A549 (cell line): ENCODE data around the gene SSNA1. TPM values are rescaled to one million over a fixed set of nuclear protein-coding genes. Genes with fewer than 3 reads are reported as not detected.

Experiments used
- ATAC-seq, 2 experiments: fragments of 200-7000 bp in 1 of 2; fragments of >200 bp in 1 of 2; cut with Nextera tagmentation in 1 of 2; cut with Tn5 transposase in 1 of 2; 3 replicates each; pipeline versions ENCODE4 v1.8.0 to v1.9.1; 2018 to 2020; ENCODE audit warnings: mild to moderate bottlenecking in 1 of 2, moderate library complexity in 1 of 2
- CTCF ChIA-PET: fragments of 300-600 bp; sonication (Branson Sonifier 250); formaldehyde crosslinking; extraction: SDS; loops from one replicate; lab custom pipeline; 2021; ENCODE audit warnings: antibody characterized with exemption, inconsistent platforms; lab: Yijun Ruan, JAX
- POLR2A ChIA-PET: fragments of 350-600 bp; formaldehyde crosslinking; extraction: SDS; loops from one replicate; lab custom pipeline; 2021; ENCODE audit warnings: antibody characterized with exemption, inconsistent platforms; lab: Yijun Ruan, JAX
- DNase-seq, 2 experiments: peaks; one replicate each; pipeline versions ENCODE4 v3.0.0 to v3.0.0-alpha.2; 2011 to 2016; ENCODE audit warnings: low read depth in 1 of 2, low spot score in 1 of 2
- FAIRE-seq: peaks from 2 replicates; lab custom pipeline; 2011; peaks lifted over from hg19 to GRCh38; lab: Jason Lieb, UNC
- H3K27ac ChIP-seq, 2 experiments: fragments of >200 bp; sonication (Bioruptor Twin); formaldehyde crosslinking; 3 replicates each; pipeline ENCODE4 v1.5.1; 2016 to 2017
- H3K4me1 ChIP-seq: fragments of >200 bp; sonication (Bioruptor Twin); formaldehyde crosslinking; 3 replicates; pipeline ENCODE4 v1.6.1; 2016
- H3K4me2 ChIP-seq: fragments of >200 bp; sonication (Bioruptor Twin); formaldehyde crosslinking; 3 replicates; pipeline ENCODE4 v1.6.1; 2016
- H3K4me3 ChIP-seq: fragments of >200 bp; sonication (Bioruptor Twin); formaldehyde crosslinking; 3 replicates; pipeline ENCODE4 v1.5.1; 2016
- H3K9me3 ChIP-seq: fragments of >200 bp; sonication (Bioruptor Twin); formaldehyde crosslinking; 3 replicates; pipeline ENCODE4 v1.6.1; 2016
- BHLHE40 ChIP-seq: IDR thresholded peaks from 2 replicates; pipeline ENCODE4 v1.6.1; 2012; ENCODE audit warnings: low read depth, low read length, inconsistent platforms
- CBX2 ChIP-seq: fragments of 200-600 bp; sonication (generic); IDR thresholded peaks from 2 replicates; pipeline ENCODE4 v1.6.1; 2016; ENCODE audit warnings: low read depth, mild to moderate bottlenecking, borderline replicate concordance
- CEBPB ChIP-seq, 2 experiments: fragments of >200 bp in 1 of 2; sonication (Bioruptor Twin) in 1 of 2; formaldehyde crosslinking in 1 of 2; IDR thresholded peaks; 2 replicates each; pipeline ENCODE4 v1.6.1; 2012 to 2016
- CHD2 ChIP-seq: fragments of 150-350 bp; IDR thresholded peaks from 2 replicates; pipeline ENCODE4 v1.6.1; 2014; ENCODE audit warnings: low read length; ENCODE audit not compliant: partially characterized antibody
- EHF ChIP-seq: fragments of 250-450 bp; sonication (Bioruptor Pico); IDR thresholded peaks from 2 replicates; pipeline ENCODE4 v1.5.0; 2020; ENCODE audit warnings: mild to moderate bottlenecking
- EHMT2 ChIP-seq: fragments of 200-600 bp; sonication (generic); IDR thresholded peaks from 2 replicates; pipeline ENCODE4 v1.6.1; 2016; ENCODE audit warnings: antibody characterized with exemption, low read depth, mild to moderate bottlenecking, moderate library complexity
- ESRRA ChIP-seq: fragments of 150-350 bp; IDR thresholded peaks from 2 replicates; pipeline ENCODE4 v1.6.1; 2014; ENCODE audit warnings: mild to moderate bottlenecking, low read length, borderline replicate concordance
- FOXS1 ChIP-seq: fragments of 250-450 bp; sonication (Bioruptor Pico); IDR thresholded peaks from 2 replicates; pipeline ENCODE4 v1.5.0; 2020; ENCODE audit warnings: mild to moderate bottlenecking, moderate library complexity
- GATA3 ChIP-seq: IDR thresholded peaks from 2 replicates; pipeline ENCODE4 v1.6.1; 2012; ENCODE audit warnings: borderline replicate concordance
- HDAC2 ChIP-seq: fragments of 200-600 bp; sonication (generic); IDR thresholded peaks from 2 replicates; pipeline ENCODE4 v1.6.1; 2016
- HEYL ChIP-seq: fragments of 250-450 bp; sonication (Bioruptor Pico); IDR thresholded peaks from 2 replicates; pipeline ENCODE4 v1.8.0; 2021; ENCODE audit warnings: mild to moderate bottlenecking, moderate library complexity
- HOXB5 ChIP-seq: fragments of 250-450 bp; sonication (Bioruptor Pico); IDR thresholded peaks from 2 replicates; pipeline ENCODE4 v1.5.0; 2020; ENCODE audit warnings: mild to moderate bottlenecking, moderate library complexity
- JUNB ChIP-seq: fragments of >200 bp; sonication (Bioruptor Twin); formaldehyde crosslinking; IDR thresholded peaks from 2 replicates; pipeline ENCODE4 v1.6.1; 2016
- MAFK ChIP-seq: fragments of 450-650 bp; IDR thresholded peaks from 2 replicates; pipeline ENCODE4 v1.6.1; 2014; ENCODE audit not compliant: partially characterized antibody
- MAX ChIP-seq: IDR thresholded peaks from 2 replicates; pipeline ENCODE4 v1.6.1; 2012
- NPAS2 ChIP-seq: fragments of 250-450 bp; sonication (Bioruptor Pico); IDR thresholded peaks from 2 replicates; pipeline ENCODE4 v1.8.0; 2022; ENCODE audit warnings: mild to moderate bottlenecking, moderate library complexity, borderline replicate concordance
- PBX3 ChIP-seq: IDR thresholded peaks from 2 replicates; pipeline ENCODE4 v1.6.1; 2012
- PHF8 ChIP-seq: fragments of 200-600 bp; sonication (generic); IDR thresholded peaks from 2 replicates; pipeline ENCODE4 v1.6.1; 2016; ENCODE audit warnings: low read depth, mild to moderate bottlenecking, antibody characterized with exemption, moderate library complexity, borderline replicate concordance
- POLR2AphosphoS2 ChIP-seq: conservative IDR thresholded peaks from 2 replicates; pipeline ENCODE4 v1.6.1; 2012; ENCODE audit warnings: low read length, improper control_type of control experiment, inconsistent platforms
- RAD21 ChIP-seq, 2 experiments: fragments of >200 bp in 1 of 2; sonication (Bioruptor Twin) in 1 of 2; formaldehyde crosslinking in 1 of 2; IDR thresholded peaks in 1 of 2; conservative IDR thresholded peaks in 1 of 2; 2 replicates in 1 of 2; 3 replicates in 1 of 2; pipeline ENCODE4 v1.6.1; 2012 to 2018; ENCODE audit warnings: inconsistent platforms in 1 of 2
- RARB ChIP-seq: fragments of 250-450 bp; sonication (Bioruptor Pico); IDR thresholded peaks from 2 replicates; pipeline ENCODE4 v1.8.0; 2021; ENCODE audit warnings: mild to moderate bottlenecking, moderate library complexity
- RCOR1 ChIP-seq: fragments of 150-350 bp; IDR thresholded peaks from 2 replicates; pipeline ENCODE4 v1.6.1; 2014; ENCODE audit warnings: antibody characterized with exemption, low read length, low read depth
- RFX5 ChIP-seq: fragments of 450-650 bp; IDR thresholded peaks from 2 replicates; pipeline ENCODE4 v1.7.1; 2014; ENCODE audit warnings: antibody characterized with exemption, mild to moderate bottlenecking, moderate library complexity
- RNF2 ChIP-seq: fragments of 200-600 bp; sonication (generic); IDR thresholded peaks from 2 replicates; pipeline ENCODE4 v1.6.1; 2016; ENCODE audit warnings: low read depth, mild to moderate bottlenecking, antibody characterized with exemption, moderate library complexity, borderline replicate concordance
- ZNF302 ChIP-seq: fragments of 250-450 bp; sonication (Bioruptor Pico); IDR thresholded peaks from 2 replicates; pipeline ENCODE4 v1.9.0; 2021; ENCODE audit warnings: inconsistent platforms, mild to moderate bottlenecking, moderate library complexity
- ZSCAN20 ChIP-seq: fragments of 250-450 bp; sonication (Bioruptor Pico); IDR thresholded peaks from 2 replicates; pipeline ENCODE4 v1.8.0; 2022; ENCODE audit warnings: mild to moderate bottlenecking, moderate library complexity
- WGBS: methylation state at CpG from one replicate; pipeline ENCODE4 v1.1.6; 2017; ENCODE audit errors: missing lambda C conversion rate; 5-methylcytosine and 5-hydroxymethylcytosine counted together
- polyA plus RNA-seq, 4 experiments: library from polyadenylated mRNA; depleted of rRNA in 3 of 4; stranded (reverse); fragments of >200 nt; fragmentation: RNase III in 1 of 4; extraction: RNeasy Plus Mini Kit Qiagen cat#74134 plus additional on column Dnase treatment in 1 of 4; gene quantifications; 2 replicates in 3 of 4; 3 replicates in 1 of 4; pipeline ENCODE4 v1.2.3, GENCODE V29; 2011 to 2017
- TF ChIP-seq, protein P1 (sequence below): fragments of >200 bp; sonication (Bioruptor Twin); formaldehyde crosslinking; IDR thresholded peaks from 2 replicates; pipeline ENCODE4 v1.6.1; 2016
- TF ChIP-seq, protein P2 (sequence below): fragments of 250-450 bp; sonication (Bioruptor Pico); IDR thresholded peaks from 2 replicates; pipeline ENCODE4 v1.5.0; 2021; ENCODE audit warnings: mild to moderate bottlenecking, moderate library complexity, borderline replicate concordance

The SSNA1 gene
- polyA plus RNA-seq, 2 of the 4 experiments (the other 2 are of a cell fraction): 54.1 to 102 TPM

GRCh38 chr9:137171149-137171900, 17.2 kb upstream of the SSNA1 start (continued):
- TF ChIP-seq GATA3 (no peak), RFX5 (no peak)
- TF ChIP-seq, all 56 proteins: peak for 0

DNA sequence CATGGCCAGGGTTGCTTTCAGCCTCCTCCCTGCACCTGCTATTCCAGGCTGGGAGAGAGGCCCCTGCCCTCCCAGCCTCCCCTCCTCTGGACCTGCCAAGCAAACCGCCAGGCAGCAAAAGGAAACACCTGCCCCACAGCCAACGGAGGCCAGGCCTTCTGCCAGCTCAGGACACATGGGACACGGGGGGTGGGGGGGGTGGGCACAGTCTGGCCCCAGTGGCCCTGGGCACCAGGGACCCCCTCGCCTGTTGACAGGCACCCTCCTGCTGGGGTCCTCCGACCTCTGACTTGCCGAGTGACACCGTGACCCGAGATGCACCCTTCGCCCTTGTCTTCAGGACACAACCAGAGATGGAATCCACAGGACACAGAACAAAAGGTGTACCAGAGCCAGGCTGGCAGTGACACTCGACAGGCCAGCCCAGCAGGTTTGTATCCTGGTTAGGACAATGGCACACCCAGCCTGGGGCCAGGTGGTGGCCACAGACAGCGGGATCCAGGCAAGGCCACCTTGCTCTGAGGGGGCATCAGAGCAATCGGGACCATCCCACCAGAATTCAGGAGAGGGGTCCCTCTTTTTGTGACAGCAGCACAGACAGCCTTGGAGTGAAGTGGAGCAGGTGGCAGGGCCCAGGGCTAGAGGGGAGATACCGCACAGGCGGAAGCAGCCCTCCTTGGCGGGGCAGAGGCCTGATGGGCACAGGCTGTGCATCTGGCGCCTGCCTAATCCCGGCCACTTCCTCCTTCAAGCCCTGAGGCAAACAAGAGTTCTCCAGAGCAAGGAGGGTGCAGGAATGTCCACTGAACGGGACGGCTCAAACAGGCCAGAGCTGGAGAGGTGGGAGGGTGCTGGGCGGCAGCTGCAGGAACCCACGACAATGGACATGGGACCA, 15.3 kb upstream of the SSNA1 start:
- Histone ChIP-seq H3K4me2 (no peak overlapping the region), H3K4me3 (no peak overlapping the region), H3K4me1 (peaks cover 13% of the 10 kb centered on the region), H3K9me3 (no peaks in the 10 kb centered on the region), H3K27ac (no peak overlapping the region)
- ChIA-PET POLR2A (interaction anchor here (1.3 kb wide), 1 partner anchor 15 kb away, joined by 3 read pairs; the partner anchor contains the start of genes ANAPC2 and SSNA1), CTCF (interaction anchor here (1.0 to 16.5 kb wide), 5 partner anchors 17 to 64 kb away, joined by 3 to 156 read pairs (median 11); partner anchors contain the start of genes ANAPC2, RNF224 and SSNA1)
- WGBS: 80% methylated on average over 18 of the region's 21 CpGs
- DNase-seq (no peak), FAIRE-seq (no peak), ATAC-seq (no peak)
- TF ChIP-seq BHLHE40 (no peak), ZSCAN20 (CRISPR knock-in tag) (no peak), PBX3 (no peak), RARB (no peak), CHD2 (no peak), FOXS1 (CRISPR knock-in tag) (no peak), RCOR1 (no peak), MAFK (no peak), PHF8 (no peak), CEBPB (IDR thresholded peaks at IDR 0.05) (no peak), NPAS2 (CRISPR knock-in tag) (no peak), CBX2 (no peak), EHF (CRISPR knock-in tag) (no peak)
- TF ChIP-seq, protein P1, sequence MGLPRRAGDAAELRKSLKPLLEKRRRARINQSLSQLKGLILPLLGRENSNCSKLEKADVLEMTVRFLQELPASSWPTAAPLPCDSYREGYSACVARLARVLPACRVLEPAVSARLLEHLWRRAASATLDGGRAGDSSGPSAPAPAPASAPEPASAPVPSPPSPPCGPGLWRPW: no peak
- TF ChIP-seq, protein P2, sequence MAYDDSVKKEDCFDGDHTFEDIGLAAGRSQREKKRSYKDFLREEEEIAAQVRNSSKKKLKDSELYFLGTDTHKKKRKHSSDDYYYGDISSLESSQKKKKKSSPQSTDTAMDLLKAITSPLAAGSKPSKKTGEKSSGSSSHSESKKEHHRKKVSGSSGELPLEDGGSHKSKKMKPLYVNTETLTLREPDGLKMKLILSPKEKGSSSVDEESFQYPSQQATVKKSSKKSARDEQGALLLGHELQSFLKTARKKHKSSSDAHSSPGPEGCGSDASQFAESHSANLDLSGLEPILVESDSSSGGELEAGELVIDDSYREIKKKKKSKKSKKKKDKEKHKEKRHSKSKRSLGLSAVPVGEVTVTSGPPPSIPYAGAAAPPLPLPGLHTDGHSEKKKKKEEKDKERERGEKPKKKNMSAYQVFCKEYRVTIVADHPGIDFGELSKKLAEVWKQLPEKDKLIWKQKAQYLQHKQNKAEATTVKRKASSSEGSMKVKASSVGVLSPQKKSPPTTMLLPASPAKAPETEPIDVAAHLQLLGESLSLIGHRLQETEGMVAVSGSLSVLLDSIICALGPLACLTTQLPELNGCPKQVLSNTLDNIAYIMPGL (CRISPR knock-in tag): no peak

DNA sequence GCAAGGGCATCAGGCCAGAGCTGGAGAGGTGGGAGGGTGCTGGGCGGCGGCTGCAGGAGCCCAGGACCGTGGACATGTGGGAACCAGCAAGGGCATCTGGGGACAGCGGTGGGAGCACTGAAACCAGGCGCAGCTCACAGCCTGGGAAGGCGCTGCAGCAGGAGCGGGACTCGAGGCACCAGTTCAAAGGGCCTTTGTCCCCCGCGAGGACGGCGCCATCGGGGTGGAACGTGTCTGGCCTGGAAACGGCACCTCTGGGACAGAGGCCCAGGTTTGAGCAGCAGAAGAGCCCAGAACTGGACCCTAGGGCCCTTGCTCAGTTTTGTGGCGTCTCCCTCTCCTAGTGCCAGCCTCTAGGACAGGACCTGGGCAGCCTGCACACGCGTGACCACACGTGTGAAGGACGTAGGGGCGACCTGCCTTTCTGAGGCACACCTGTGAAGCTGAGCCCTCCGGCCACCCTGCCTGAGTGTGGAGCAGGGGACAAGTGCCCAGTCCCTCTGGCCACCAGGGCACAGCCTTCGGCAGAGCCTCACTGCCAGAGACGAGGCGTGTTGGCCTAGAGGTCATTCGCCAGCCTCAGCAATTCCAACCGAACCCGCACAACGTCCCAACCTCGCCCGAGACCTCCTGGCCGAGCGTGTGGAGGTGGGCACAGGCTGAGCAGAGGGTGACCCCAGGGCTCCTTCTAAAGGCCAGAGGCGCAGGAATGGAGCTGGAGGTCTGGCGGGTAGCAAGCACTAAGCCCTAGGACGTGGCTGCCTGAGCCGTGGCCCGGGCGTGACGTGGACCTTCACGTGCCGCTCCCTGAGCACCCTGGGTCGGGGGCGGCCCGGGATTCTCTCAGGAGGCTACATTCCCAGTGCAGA, 14.4 kb upstream of the SSNA1 start:
- 91% methylated on average over 34 of the region's 45 CpGs for WGBS
- no peak for ATAC-seq
- H3K27ac ChIP-seq: no peak overlapping the region
- no peak overlapping the region for H3K4me2 ChIP-seq
- no peak for DNase-seq
- H3K4me3 ChIP-seq: no peak overlapping the region
- H3K9me3 ChIP-seq: no peaks in the 10 kb centered on the region
- H3K4me1 ChIP-seq: peaks cover 8% of the 10 kb centered on the region; the same call in 1 of the 3 replicates
- POLR2A ChIA-PET: no interaction called here
- CTCF ChIA-PET: interaction anchor here (1.0 to 16.5 kb wide), 5 partner anchors 9 to 54 kb away, joined by 3 to 156 read pairs (median 17); partner anchors contain the start of genes ANAPC2, RNF224 and SSNA1
- FAIRE-seq: no peak
- TF ChIP-seq ZNF302 (CRISPR knock-in tag) (no peak), MAX (no peak), BHLHE40 (no peak), RCOR1 (no peak), EHMT2 (no peak), POLR2AphosphoS2 (no peak), RAD21 (conservative IDR thresholded peaks at IDR 0.05 in 1 of 2, IDR thresholded peaks at IDR 0.05 in 1 of 2) (no peak), RNF2 (no peak), JUNB (no peak), ESRRA (no peak), HOXB5 (CRISPR knock-in tag) (no peak), HDAC2 (no peak), CEBPB (IDR thresholded peaks at IDR 0.05) (no peak), HEYL (CRISPR knock-in tag) (no peak)
